GM18502 (cell line): ENCODE data around the gene EPB41L2.

ENCODE experiments used
- ATAC-seq: cut with Tn5 transposase; IDR thresholded peaks from one replicate; pipeline ENCODE4 v1.9.1; 2021; ENCODE audit warnings: mild to moderate bottlenecking; ENCODE audit not compliant: unreplicated experiment, poor library complexity

EPB41L2 gene

DNA sequence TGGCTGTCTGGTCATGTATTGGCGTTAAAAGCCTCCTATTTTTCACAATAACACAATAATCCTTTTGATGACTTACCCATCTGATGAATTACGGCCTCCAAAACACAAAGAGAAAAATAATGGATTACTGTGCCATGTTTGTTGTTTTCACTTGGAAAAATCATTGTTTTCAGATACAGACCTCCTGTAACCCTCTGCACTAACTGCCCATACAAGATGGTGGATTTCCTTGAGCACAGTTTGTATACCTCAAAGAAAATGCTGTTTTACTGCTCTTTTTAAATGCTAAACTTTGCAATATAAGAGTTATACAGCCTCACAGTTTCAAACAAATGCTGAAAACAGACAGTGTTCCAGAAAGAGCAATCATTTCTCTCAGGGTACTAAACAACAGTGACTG is 174.8 kb downstream of the EPB41L2 start:
- ATAC-seq = no peak

- no peak for ATAC-seq
These were observed 176.1 kb downstream of the EPB41L2 start for GRCh38 chr6:130886966-130887365.

- peak; percentile 92 for ATAC-seq
These were observed 177.5 kb downstream of the EPB41L2 start for GRCh38 chr6:130885392-130886192.

- ATAC-seq = no peak
These were observed 180.7 kb downstream of the EPB41L2 start for GRCh38 chr6:130882370-130882769.

- no peak for ATAC-seq
These were observed 183.2 kb downstream of the EPB41L2 start for GRCh38 chr6:130879826-130880225.

DNA sequence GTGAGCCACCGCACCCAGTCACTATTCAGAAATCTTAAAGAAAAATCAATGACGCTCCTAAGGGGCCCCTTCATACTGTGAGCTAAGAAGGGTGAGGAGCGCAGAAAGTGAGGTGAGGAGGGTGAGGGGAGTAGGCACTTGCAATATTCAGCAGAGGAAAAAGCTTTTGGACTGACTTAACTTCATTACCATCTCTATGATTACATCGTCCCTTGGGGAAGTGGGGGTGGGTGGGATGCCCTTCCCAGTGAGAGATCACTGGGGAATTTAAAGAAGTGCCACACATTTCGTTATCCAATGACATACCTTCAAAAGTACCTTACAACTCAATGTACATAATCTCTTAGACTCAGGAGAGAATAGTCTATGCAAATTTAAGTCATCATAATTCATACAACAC is 189.3 kb downstream of the EPB41L2 start:
- no peak for ATAC-seq

DNA sequence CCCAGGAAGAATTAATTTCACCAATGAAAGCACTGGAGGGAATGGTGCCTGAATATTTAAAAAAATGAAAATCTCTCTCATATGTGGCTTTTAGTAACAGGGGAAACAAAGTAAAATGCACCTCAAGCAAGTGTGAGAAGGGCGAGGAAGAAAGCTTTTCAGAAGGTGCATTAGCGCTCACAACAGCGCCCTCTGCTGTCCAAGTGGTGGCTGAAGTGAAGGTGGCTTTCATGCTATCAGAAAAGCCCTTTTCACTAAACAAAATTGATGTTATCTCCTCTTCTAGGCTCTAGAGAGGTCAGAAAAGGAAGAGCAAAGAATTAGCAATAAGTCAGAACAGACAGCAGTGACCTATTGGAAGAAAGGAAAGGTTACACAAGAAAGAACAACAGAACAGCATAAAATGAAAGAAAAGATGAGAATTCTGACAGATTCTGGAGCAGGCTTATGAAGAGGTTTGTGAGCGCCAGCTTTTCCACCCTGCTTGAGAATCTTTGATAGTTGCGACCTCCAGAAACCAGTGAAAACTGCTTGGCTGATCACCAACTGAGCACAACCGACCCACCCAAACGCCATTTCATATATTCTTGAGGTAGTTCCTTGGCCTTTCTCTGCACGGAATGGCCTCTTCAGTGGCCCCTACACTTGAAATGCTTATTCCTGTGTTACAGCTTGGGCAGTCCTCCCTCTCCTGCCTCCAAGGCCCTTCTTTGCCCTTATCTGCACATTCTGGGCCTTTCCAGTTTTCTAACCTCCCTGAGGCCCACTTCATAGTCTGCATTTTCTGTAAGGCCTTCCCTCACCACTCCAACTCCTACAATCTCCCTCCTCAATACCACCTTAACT is 190.6 kb downstream of the EPB41L2 start:
- peak; percentile 69 for ATAC-seq

DNA sequence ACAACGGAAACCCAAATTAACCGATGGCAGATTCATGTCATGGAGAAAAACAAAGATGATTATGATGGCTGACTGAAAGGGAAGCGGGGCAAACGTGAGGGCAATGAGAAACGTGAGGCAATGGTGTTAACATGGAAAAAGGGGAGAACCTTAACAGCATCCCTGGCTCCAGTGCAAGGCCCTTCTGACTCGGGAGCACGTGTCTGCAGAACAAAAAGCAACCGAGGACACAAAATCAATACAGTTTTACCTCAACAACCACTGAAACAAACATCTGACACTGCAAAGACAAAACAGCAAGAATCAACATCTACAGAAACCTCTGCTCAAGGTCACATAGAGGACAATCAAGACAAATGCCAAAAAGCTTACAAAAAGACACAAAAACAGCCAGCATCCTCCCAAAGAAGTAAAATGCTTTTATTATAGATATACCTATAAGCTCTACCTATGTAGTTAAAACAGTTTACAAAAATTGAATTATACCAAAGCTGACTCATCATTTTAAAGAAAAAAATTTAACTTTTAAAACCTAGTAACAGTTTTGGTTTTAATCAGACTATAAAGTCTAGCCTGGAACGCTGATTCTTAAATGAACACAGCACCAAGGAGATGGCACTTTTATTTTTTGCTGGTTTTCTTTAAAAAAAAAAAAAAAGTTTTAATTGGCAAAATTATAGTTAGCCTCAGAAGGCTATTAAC is 192.7 kb downstream of the EPB41L2 start:
- no peak for ATAC-seq

- no peak for ATAC-seq
These were observed 193.4 kb downstream of the EPB41L2 start for GRCh38 chr6:130869681-130870080.

DNA sequence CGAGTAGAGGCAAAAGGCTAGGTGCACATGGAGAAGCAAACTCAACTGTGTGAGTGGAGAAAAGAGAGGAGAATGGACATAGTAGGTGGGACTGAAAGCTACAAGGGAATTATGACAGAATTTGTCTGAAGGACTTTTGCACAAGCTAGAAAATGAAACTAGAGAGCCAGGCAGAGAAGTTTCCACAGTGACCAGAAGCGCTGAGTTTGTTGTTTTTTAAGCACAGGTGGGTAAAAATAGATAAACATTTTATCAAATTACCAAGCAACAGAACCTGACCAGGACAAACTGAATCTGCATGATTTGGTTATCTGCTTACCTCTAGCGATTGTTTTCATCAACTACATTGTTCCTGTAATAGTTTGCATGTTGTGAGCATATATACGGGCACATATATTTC is 197.3 kb downstream of the EPB41L2 start:
- ATAC-seq = no peak

GRCh38 chr6:130864344-130864743 is 198.7 kb downstream of the EPB41L2 start:
- no peak for ATAC-seq

GRCh38 chr6:130863415-130864230 is 199.4 kb downstream of the EPB41L2 start:
- no peak for ATAC-seq

DNA sequence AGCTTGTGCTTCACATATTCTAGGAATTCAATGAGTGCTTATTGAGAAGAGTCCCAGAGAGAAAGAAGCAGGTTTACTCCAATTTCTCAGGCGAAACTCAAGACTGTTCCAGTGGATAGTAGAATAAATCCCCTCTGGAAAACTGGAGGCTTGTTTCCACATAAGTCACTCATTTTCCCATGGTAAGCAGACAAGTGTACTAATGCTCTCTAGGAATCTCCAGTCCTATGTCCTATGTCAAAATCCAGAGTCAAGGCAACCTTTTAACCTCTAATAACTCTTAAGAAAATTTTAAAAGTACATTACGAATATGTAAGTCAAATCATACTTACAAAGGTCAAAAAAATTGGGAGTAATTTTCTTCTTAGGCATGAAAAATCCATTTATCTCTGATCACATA is 200.7 kb downstream of the EPB41L2 start:
- ATAC-seq = no peak

DNA sequence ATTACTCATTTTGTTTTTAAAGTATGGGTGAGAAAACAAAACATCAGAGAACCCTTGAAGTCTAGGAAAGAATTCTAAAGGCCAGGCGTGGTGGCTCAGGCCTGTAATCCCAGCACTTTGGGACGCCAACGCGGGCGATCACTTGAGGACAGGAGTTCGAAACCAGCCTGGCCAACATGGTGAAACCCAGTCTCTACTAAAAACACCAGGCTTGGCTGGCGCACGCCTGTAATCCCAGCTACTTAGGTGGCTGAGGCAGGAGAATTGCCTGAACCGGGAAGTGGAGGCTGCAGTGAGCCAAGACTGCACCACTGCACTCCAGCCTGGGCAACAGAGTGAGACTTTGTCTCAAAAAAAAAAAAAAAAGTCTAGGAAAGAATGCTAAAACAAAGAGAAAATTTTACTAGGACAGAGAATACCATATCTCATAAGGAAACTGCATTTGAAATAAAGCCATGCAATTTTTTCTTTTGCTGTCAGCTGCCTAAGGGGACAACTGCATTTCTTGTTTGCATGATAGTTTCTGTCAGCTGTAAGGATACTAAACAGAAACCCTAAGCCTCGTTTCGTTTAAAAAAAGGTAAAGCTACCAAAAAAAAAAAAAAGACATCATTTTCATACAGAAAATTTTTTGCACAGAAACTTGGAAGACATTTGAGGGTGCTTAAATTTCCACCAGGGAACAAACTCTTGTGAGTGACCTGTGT is 203.7 kb downstream of the EPB41L2 start:
- ATAC-seq = no peak

DNA sequence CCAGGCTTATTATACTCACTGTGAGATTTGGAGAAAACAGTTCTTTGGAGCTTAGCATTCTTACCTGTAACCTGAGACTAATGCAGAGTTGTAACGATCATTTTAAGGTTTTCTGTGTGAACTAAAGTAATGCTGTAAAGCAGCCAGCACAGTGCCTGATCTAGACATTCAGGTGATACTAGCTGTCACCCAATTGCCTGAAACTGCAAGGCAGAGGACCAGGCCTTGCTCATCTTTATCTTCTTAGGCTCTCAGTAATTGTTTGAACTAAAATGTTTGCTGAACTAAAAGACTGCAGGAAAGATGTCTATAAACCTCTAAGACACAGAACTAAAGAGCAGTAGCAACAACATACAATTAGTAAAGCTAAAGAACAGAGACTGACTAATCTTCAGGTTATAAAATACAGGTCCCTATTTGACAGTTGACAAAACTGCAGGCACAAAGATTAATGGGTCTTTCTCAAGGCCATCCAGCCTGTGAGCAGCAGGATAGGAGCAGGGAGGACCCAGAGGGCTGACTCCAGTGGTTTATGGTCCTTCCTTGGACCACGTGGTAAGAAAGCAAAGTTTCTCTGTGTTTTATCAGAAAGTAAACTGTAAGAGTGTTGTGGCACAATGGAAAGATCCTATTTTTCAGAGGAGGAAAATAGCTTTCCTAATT is 204.4 kb downstream of the EPB41L2 start:
- ATAC-seq = no peak

DNA sequence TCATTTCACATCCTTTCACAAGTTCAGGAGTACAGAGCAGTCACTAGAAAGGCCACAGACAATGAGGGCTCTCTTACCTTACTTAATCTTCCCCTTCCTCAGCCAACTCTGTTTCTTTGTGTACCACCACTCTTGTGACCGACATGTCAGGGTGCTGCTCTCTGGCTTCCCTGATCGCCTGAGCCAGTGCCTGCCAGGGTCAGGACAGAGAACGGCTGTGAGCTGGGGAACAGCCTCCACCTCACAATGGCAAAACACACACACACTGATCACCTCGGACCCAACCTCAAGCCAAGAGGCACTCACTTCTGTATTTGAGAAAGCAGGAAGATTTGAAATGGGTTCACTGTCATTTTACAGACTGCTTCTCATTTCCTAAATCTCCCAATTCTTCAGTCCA is 205.0 kb downstream of the EPB41L2 start:
- ATAC-seq = no peak

DNA sequence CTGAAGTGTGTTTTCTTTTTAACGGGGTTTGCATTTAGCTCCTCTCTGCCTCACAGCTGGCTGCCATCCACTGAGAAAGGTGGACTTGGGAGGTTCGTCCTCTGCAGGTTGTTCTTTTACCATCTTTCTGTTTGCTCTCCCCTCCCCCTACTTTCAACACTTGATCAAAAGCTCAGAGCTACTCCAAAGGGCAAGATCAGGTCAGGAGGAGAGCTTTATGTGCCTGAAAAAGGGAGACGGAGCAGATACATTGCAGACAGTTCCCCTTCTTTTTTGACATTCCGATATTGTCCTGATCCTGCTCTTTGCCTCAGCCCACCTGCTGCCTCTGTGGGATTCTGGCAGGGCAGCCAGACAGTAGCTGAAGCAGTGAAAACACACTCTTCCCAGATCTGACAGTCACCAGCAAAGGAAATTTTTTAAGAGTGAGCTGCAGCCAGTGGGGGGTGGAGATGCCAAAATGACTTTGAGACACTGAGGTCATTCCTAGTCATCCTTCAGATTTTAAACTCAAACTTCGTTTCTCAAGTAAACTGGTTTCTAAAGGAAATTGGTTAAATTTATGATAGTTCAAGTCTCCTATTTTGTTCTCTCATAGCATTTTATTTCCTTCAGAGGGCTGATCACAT is 209.4 kb downstream of the EPB41L2 start:
- no peak for ATAC-seq

GRCh38 chr6:130852844-130853554 is 210.0 kb downstream of the EPB41L2 start:
- ATAC-seq = no peak
